SK-N-SH (cell line): Measurements from ENCODE around the gene PPIB. TPM values are rescaled to one million over a fixed set of nuclear protein-coding genes. Genes with fewer than 3 reads are reported as not detected.

Source experiments
- CTCF ChIA-PET: fragments of 300-600, 350-600 bp; formaldehyde crosslinking; extraction: SDS; loops from one replicate; lab custom pipeline; 2021; lab: Yijun Ruan, JAX
- POLR2A ChIA-PET: fragments of 350-600 bp; sonication (Branson Sonifier 250); formaldehyde crosslinking; extraction: SDS; loops from one replicate; lab custom pipeline; 2020; ENCODE audit warnings: antibody characterized with exemption, inconsistent platforms; lab: Yijun Ruan, JAX
- DNase-seq: peaks from one replicate; pipeline ENCODE4 v3.0.0; 2012
- H2AFZ ChIP-seq: fragments of 200-600 bp; sonication (generic); 2 replicates; pipeline ENCODE4 v1.8.1; 2016; ENCODE audit warnings: antibody characterized with exemption, mild to moderate bottlenecking, low read depth
- H3F3A ChIP-seq: fragments of 200-600 bp; sonication (generic); replicated peaks from 2 replicates; pipeline ENCODE3; 2016; ENCODE audit warnings: antibody characterized with exemption, mild to moderate bottlenecking; ENCODE audit not compliant: insufficient read depth
- H3K27ac ChIP-seq, 2 experiments: fragments of 200-500 bp in 1 of 2; fragments of 200-600 bp in 1 of 2; sonication (Bioruptor generic) in 1 of 2; sonication (generic), shearing (Covaris generic) in 1 of 2; 2 replicates each; pipeline versions ENCODE4 v1.5.1 to v1.6.1; 2014 to 2016; ENCODE audit warnings: low read depth in 2 of 2, inconsistent platforms in 1 of 2, low read length in 1 of 2, mild to moderate bottlenecking in 1 of 2, mixed read lengths in 1 of 2
- H3K27me3 ChIP-seq: fragments of 200-600 bp; sonication (generic), shearing (Covaris generic); 2 replicates; pipeline ENCODE4 v1.6.1; 2016; ENCODE audit warnings: mixed run types; ENCODE audit not compliant: insufficient read depth
- H3K36me3 ChIP-seq, 2 experiments: fragments of 200-500 bp in 1 of 2; fragments of 200-600 bp in 1 of 2; sonication (Bioruptor generic) in 1 of 2; sonication (generic) in 1 of 2; replicated peaks in 1 of 2; 2 replicates each; pipeline versions ENCODE3 to v1.5.1; 2014 to 2016; ENCODE audit warnings: low read length in 1 of 2, mild to moderate bottlenecking in 1 of 2; ENCODE audit not compliant: insufficient read depth in 2 of 2, control insufficient read depth in 1 of 2
- H3K4me1 ChIP-seq, 2 experiments: fragments of 200-500 bp in 1 of 2; fragments of 200-600 bp in 1 of 2; sonication (Bioruptor generic) in 1 of 2; sonication (generic), shearing (Covaris generic) in 1 of 2; 2 replicates each; pipeline versions ENCODE4 v1.5.1 to v1.6.1; 2014 to 2016; ENCODE audit warnings: low read depth in 1 of 2, low read length in 1 of 2, mixed run types in 1 of 2; ENCODE audit not compliant: insufficient read depth in 2 of 2, control insufficient read depth in 1 of 2
- H3K4me2 ChIP-seq: fragments of 200-600 bp; sonication (generic), shearing (Covaris generic); 2 replicates; pipeline ENCODE4 v1.6.1; 2017; ENCODE audit warnings: mixed run types
- H3K4me3 ChIP-seq, 2 experiments: fragments of 200-500 bp in 1 of 2; fragments of 200-600 bp in 1 of 2; sonication (Bioruptor generic) in 1 of 2; sonication (generic), shearing (Covaris generic) in 1 of 2; 2 replicates each; pipeline versions ENCODE4 v1.5.1 to v1.8.1; 2014 to 2016; ENCODE audit warnings: low read depth in 2 of 2, inconsistent platforms in 1 of 2, low read length in 1 of 2, mild to moderate bottlenecking in 1 of 2, mixed read lengths in 1 of 2, moderate library complexity in 1 of 2
- H3K79me2 ChIP-seq: fragments of 200-600 bp; sonication (generic); 2 replicates; pipeline ENCODE4 v1.8.1; 2017; ENCODE audit warnings: mild to moderate bottlenecking; ENCODE audit not compliant: insufficient read depth
- H3K9ac ChIP-seq: fragments of 200-600 bp; sonication (generic); 2 replicates; pipeline ENCODE4 v1.6.1; 2017; ENCODE audit warnings: mixed run types
- H3K9me2 ChIP-seq: fragments of 200-600 bp; sonication (generic); 2 replicates; pipeline ENCODE4 v1.6.1; 2017; ENCODE audit warnings: mixed run types
- H3K9me3 ChIP-seq: fragments of 200-600 bp; sonication (generic); 2 replicates; pipeline ENCODE4 v1.6.1; 2017; ENCODE audit warnings: mixed run types, mild to moderate bottlenecking, moderate library complexity
- H4K20me1 ChIP-seq: fragments of 200-600 bp; sonication (generic); 2 replicates; pipeline ENCODE4 v1.6.1; 2017; ENCODE audit warnings: mild to moderate bottlenecking, mixed run types; ENCODE audit not compliant: insufficient read depth
- CHD2 ChIP-seq: fragments of 150-350 bp; IDR thresholded peaks from 2 replicates; pipeline ENCODE4 v1.6.1; 2018; ENCODE audit warnings: low read length; ENCODE audit not compliant: partially characterized antibody
- CTCF ChIP-seq: fragments of 200-600 bp; sonication (generic); IDR thresholded peaks from 2 replicates; pipeline ENCODE4 v1.6.1; 2017; ENCODE audit warnings: antibody characterized with exemption, mild to moderate bottlenecking, moderate library complexity
- ELF1 ChIP-seq: IDR thresholded peaks from 2 replicates; pipeline ENCODE4 v1.4.0; 2012
- EP300 ChIP-seq, 2 experiments: IDR thresholded peaks; 2 replicates each; pipeline versions ENCODE4 v1.4.0 to v1.6.1; 2012; ENCODE audit warnings: borderline replicate concordance in 1 of 2, low read depth in 1 of 2, low read length in 1 of 2
- FOXJ3 ChIP-seq: sonication (generic); formaldehyde crosslinking; IDR thresholded peaks from 2 replicates; pipeline ENCODE4 v1.5.1; 2020; ENCODE audit warnings: mild to moderate bottlenecking, missing genetic modification reagents
- FOXM1 ChIP-seq: IDR thresholded peaks from 2 replicates; pipeline ENCODE4 v1.4.0; 2012; ENCODE audit warnings: low read depth, mild to moderate bottlenecking
- GABPA ChIP-seq: IDR thresholded peaks from 2 replicates; pipeline ENCODE4 v1.4.0; 2012; ENCODE audit warnings: low read depth, mild to moderate bottlenecking
- NRF1 ChIP-seq: IDR thresholded peaks from 2 replicates; pipeline ENCODE4 v1.6.1; 2012; ENCODE audit warnings: low read depth, mild to moderate bottlenecking, low read length
- PBX3 ChIP-seq: IDR thresholded peaks from 2 replicates; pipeline ENCODE4; 2012
- POLR2AphosphoS5 ChIP-seq: IDR thresholded peaks from 2 replicates; pipeline ENCODE4 v1.6.1; 2012; ENCODE audit warnings: low read depth, low read length
- RCOR1 ChIP-seq: fragments of 150-350 bp; IDR thresholded peaks from 2 replicates; pipeline ENCODE4 v1.6.1; 2017; ENCODE audit warnings: antibody characterized with exemption, low read length
- RXRA ChIP-seq: IDR thresholded peaks from 2 replicates; pipeline ENCODE4 v1.4.0; 2012; ENCODE audit warnings: low read depth, mild to moderate bottlenecking, borderline replicate concordance
- SIN3A ChIP-seq: IDR thresholded peaks from 2 replicates; pipeline ENCODE4 v1.6.1; 2012; ENCODE audit warnings: low read depth, mild to moderate bottlenecking, low read length, moderate library complexity, borderline replicate concordance
- TAF1 ChIP-seq: IDR thresholded peaks from 2 replicates; pipeline ENCODE4 v1.6.1; 2012; ENCODE audit warnings: low read depth, mild to moderate bottlenecking, low read length, moderate library complexity, borderline replicate concordance
- TEAD4 ChIP-seq: IDR thresholded peaks from 2 replicates; pipeline ENCODE4 v1.4.0; 2012; ENCODE audit warnings: mild to moderate bottlenecking, borderline replicate concordance; ENCODE audit not compliant: insufficient read depth
- YY1 ChIP-seq: IDR thresholded peaks from 2 replicates; pipeline ENCODE4 v1.4.0; 2012; ENCODE audit warnings: low read depth, mild to moderate bottlenecking
- WGBS: methylation state at CpG from one replicate; pipeline ENCODE4 v1.1.6; 2017; ENCODE audit warnings: low lambda C conversion rate; 5-methylcytosine and 5-hydroxymethylcytosine counted together
- polyA plus RNA-seq, 3 experiments: library from polyadenylated mRNA; depleted of rRNA; stranded (reverse); fragments of >200 nt; gene quantifications; 2 replicates each; pipeline ENCODE4 v1.2.3, GENCODE V29; 2012
- TF ChIP-seq, protein P1 (sequence below): IDR thresholded peaks from 2 replicates; pipeline ENCODE4 v1.6.1; 2012; ENCODE audit warnings: mild to moderate bottlenecking, low read depth, low read length, moderate library complexity
- TF ChIP-seq, protein P2 (sequence below): fragments of 150-350 bp; IDR thresholded peaks from 2 replicates; pipeline ENCODE4 v1.6.1; 2016; ENCODE audit warnings: mild to moderate bottlenecking, low read depth, low read length
- TF ChIP-seq, protein P3 (sequence below): IDR thresholded peaks from 2 replicates; pipeline ENCODE4 v1.4.0; 2012; ENCODE audit warnings: low read depth, borderline replicate concordance

PPIB gene
- polyA plus RNA-seq, 1 of the 3 experiments (the other 2 are of a cell fraction), result 1,379 TPM

GRCh38 chr15:64132217-64132616, 30.6 kb downstream of the PPIB start:
- Histone ChIP-seq H3K4me1 (peaks cover 0 to 4% of the 10 kb centered on the region in 2 experiments; a peak in 1 of 4 replicates), H4K20me1 (no peaks in the 10 kb centered on the region), H3K36me3 (peaks cover 49 to 85% of the 10 kb centered on the region in 2 experiments), H3K27me3 (no peaks in the 10 kb centered on the region), H2AFZ (no peak overlapping the region), H3K9me3 (no peaks in the 10 kb centered on the region), H3K27ac (no peak overlapping the region), H3K9ac (no peak overlapping the region), H3K4me2 (no peak overlapping the region), H3K9me2 (no peaks in the 10 kb centered on the region), H3F3A (no peaks in the 10 kb centered on the region)
- POLR2A ChIA-PET, result no interaction called here
- DNase-seq, result no peak
- CTCF ChIA-PET, result interaction anchor here (1.0 to 6.2 kb wide), 3 partner anchors 15 to 21 kb away, joined by 3 to 25 read pairs (median 4); no protein-coding TSS in a partner anchor
- no peak for TF ChIP-seq RXRA
- no peak for TF ChIP-seq TEAD4
- TF ChIP-seq FOXJ3 (CRISPR knock-in tag), result no peak
- no peak for TF ChIP-seq NRF1
- TF ChIP-seq PBX3, result no peak
- TF ChIP-seq, protein P1, sequence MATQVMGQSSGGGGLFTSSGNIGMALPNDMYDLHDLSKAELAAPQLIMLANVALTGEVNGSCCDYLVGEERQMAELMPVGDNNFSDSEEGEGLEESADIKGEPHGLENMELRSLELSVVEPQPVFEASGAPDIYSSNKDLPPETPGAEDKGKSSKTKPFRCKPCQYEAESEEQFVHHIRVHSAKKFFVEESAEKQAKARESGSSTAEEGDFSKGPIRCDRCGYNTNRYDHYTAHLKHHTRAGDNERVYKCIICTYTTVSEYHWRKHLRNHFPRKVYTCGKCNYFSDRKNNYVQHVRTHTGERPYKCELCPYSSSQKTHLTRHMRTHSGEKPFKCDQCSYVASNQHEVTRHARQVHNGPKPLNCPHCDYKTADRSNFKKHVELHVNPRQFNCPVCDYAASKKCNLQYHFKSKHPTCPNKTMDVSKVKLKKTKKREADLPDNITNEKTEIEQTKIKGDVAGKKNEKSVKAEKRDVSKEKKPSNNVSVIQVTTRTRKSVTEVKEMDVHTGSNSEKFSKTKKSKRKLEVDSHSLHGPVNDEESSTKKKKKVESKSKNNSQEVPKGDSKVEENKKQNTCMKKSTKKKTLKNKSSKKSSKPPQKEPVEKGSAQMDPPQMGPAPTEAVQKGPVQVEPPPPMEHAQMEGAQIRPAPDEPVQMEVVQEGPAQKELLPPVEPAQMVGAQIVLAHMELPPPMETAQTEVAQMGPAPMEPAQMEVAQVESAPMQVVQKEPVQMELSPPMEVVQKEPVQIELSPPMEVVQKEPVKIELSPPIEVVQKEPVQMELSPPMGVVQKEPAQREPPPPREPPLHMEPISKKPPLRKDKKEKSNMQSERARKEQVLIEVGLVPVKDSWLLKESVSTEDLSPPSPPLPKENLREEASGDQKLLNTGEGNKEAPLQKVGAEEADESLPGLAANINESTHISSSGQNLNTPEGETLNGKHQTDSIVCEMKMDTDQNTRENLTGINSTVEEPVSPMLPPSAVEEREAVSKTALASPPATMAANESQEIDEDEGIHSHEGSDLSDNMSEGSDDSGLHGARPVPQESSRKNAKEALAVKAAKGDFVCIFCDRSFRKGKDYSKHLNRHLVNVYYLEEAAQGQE, result no peak
- TF ChIP-seq POLR2AphosphoS5, result no peak
- TF ChIP-seq GABPA, result no peak
- TF ChIP-seq YY1, result no peak
- no peak for TF ChIP-seq EP300 (IDR thresholded peaks at IDR 0.05; ENCODE audit: borderline replicate concordance in 1 of 2, low read depth in 1 of 2, low read length in 1 of 2)
- no peak for TF ChIP-seq TAF1
- TF ChIP-seq CTCF, result no peak
- TF ChIP-seq SIN3A, result no peak
- no peak for TF ChIP-seq CHD2
- no peak for TF ChIP-seq FOXM1
- TF ChIP-seq RCOR1, result no peak
- TF ChIP-seq, protein P2, sequence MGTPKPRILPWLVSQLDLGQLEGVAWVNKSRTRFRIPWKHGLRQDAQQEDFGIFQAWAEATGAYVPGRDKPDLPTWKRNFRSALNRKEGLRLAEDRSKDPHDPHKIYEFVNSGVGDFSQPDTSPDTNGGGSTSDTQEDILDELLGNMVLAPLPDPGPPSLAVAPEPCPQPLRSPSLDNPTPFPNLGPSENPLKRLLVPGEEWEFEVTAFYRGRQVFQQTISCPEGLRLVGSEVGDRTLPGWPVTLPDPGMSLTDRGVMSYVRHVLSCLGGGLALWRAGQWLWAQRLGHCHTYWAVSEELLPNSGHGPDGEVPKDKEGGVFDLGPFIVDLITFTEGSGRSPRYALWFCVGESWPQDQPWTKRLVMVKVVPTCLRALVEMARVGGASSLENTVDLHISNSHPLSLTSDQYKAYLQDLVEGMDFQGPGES, result no peak
- TF ChIP-seq ELF1, result no peak
- TF ChIP-seq, protein P3, sequence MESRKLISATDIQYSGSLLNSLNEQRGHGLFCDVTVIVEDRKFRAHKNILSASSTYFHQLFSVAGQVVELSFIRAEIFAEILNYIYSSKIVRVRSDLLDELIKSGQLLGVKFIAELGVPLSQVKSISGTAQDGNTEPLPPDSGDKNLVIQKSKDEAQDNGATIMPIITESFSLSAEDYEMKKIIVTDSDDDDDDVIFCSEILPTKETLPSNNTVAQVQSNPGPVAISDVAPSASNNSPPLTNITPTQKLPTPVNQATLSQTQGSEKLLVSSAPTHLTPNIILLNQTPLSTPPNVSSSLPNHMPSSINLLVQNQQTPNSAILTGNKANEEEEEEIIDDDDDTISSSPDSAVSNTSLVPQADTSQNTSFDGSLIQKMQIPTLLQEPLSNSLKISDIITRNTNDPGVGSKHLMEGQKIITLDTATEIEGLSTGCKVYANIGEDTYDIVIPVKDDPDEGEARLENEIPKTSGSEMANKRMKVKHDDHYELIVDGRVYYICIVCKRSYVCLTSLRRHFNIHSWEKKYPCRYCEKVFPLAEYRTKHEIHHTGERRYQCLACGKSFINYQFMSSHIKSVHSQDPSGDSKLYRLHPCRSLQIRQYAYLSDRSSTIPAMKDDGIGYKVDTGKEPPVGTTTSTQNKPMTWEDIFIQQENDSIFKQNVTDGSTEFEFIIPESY, result no peak
- TF ChIP-seq, all 33 proteins: peak for 0
- Histone ChIP-seq H3K79me2 (no peaks in the 10 kb centered on the region), H3K4me3 (no peak overlapping the region)
- WGBS, result 87% methylated on average over 4 of the region's 4 CpGs
